Superior temporal gyrus (tissue), 1 donor: ENCODE results near the gene SERPINE2.

Source experiments
- DNase-seq: peaks from one replicate; pipeline ENCODE4 v3.0.0-alpha.2; 2016; ENCODE audit errors: extremely low spot score

SERPINE2 gene

DNA sequence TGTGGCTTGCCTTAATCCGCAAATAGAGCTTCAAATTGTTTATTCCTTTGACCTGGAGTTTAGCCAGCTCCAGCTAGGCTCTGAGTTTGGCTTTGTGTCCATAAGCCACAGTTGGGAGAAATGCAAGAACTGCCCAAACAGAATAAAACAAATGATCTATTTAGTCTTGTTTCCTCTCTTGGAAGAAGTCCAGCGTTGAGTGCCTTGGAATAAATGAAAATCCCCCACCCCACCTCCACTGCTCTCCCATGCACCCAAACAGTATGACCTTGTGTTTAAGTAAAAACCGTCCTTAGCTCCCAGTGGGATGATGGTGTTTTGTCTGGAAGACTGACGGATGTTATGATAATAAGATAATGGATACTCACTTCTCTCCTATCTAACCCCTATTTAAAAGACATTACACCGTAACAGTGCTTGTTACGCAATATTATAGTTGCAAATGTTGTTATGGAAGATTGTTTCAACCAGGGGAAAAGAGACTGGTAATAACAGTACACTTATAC is 3.2 kb upstream of the SERPINE2 start:
- peak; percentile 81 for DNase-seq

DNA sequence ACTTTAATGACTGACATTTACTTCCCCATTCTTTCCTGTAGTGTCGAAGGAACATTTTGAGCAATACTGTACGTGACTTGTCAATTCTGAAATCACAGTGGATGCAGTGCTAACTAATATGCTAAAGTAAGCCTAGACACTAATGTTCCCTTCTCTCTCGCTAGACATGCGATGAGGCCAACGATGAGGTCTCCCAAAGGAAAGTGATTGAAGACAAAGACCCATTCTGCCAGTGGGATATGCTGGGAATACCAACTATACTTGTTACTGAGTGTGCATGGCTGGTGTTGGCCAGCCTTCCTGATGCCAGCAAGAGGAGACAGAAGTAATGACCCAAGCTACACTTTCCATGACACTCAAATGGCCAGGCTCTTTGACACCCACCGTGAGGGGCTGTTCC is 2.5 kb upstream of the SERPINE2 start:
- DNase-seq: peak; percentile 81

DNA sequence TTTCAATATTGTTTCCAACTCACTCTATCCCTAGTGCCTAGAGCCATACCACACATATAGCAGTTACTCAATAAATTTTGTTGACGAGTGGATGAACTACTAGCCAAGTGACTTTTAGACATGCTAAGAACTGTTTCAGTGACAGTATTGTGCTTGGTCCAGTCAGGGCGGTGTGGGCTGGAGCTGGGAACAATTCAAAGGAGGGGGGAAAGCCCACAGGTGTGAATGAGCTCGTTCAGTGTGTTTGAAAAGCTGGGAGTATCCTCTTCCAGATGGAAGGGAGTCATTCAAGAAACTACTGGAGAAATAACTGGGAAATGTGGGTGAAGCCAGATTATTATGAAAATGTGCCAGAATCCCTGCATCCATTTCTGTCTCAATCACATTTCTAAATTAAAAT is 1.7 kb upstream of the SERPINE2 start:
- no peak for DNase-seq

- no peak for DNase-seq
Measured at GRCh38 chr2:224039770-224040440, 819 bp upstream of the SERPINE2 start.

DNA sequence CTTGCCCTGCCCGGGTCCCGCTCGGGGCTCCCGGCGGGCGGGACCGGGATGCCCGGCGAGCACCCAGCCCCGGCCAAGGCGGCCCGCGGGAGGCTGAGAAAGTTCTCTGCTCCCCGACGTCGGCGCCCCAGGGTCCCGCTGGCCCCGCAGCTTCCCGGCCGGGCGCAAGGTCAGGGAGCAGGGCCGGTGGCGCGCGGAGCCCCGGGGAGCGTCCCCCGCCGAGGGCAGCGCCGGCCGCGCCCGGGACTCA is 331 bp downstream of the SERPINE2 start:
- DNase-seq: no peak

DNA sequence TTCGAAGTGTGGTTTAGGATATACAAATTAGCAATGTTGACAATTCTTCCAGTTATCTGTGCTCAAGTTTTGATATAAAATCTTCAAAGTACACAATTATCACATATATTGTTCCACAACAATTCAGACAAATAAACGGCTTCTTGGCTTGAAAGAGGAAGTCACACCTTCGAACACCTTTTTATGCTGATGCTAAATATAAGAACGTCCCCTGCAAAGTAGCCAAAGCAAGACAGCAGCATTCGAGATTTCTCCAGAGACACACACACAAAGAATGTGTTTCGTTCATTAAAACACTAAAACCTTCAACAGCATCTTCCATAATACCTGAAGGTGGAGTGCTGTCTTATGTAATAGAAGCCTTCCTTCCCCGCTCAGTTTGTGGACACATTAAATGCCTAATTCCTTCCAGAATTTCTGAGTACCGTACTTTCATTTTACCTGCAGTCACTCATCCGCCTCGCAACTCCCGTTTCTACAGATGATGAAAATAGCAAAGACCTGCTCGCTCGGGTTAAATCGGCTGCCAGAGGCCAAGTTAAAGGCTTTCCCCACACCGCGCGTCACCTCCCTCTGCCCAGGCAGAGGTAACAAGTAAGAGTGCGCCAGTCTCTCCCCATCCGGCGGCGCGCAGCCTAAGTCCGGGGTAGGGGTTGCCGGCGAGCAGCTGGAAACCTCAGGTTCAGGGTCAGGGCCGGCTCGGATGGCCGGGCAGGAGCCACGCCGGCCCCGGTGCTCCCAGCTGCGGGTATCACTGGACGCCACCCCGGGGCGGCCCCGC is 847 bp downstream of the SERPINE2 start:
- DNase-seq: peak; percentile 40

GRCh38 chr2:224036731-224037361 is 2.2 kb downstream of the SERPINE2 start:
- DNase-seq: no peak

DNA sequence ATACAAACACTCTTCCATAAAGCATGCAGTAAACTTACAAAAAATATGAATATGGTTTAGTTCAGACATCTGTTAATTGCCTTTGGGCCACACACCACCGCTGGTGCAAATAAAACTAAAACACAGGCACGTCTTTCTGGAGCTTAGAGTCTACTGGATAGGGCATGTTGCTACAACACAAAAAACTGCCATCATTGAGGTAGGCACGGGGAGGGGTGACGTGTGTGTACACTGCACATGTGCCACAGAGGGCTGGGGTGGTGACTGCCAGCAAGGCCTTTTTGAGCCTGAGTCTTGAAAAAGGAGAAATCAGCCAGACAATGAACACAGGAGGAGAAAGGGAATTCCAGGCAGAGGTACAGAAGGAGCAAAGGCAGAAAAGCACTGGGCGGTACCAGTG is 5.1 kb downstream of the SERPINE2 start:
- no peak for DNase-seq

DNA sequence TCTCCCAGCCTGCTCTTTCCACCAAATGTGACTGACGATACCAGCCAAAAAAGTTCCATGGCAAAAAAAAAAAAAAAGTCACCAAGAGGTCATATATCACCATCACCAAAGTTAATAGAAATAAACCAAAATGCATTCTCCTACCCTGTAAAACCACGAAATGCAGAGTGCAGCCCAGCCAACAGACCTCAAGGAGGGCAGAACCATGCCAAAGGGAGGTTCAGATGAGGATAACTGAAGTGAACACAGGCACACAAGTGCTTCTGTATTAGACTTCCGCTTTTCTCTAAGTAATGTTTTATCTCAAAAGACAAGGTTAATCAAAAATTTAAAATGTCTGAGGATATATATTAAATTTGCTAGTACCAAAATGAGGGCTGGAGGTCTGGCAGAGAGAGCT is 5.5 kb downstream of the SERPINE2 start:
- no peak for DNase-seq

DNA sequence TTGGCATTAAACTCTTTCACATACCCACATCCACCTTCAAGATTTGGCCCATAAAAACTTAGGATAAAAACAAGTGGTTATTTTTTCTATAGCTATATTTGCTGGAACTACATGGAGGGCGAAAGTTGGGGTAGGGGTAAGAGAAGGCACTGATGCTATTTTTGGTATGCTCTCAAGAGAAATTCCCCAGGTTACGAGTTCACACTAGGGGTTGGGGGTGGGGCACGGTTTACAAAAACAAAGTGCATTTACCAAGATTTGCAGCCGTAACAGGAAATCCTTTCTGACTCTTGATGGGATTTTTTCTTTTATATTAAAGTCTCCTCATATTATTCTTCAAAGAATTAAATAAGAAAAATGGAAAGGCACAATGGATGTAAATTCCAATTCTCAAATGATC is 6.8 kb downstream of the SERPINE2 start:
- no peak for DNase-seq

GRCh38 chr2:224031358-224031970 is 7.6 kb downstream of the SERPINE2 start:
- no peak for DNase-seq

DNA sequence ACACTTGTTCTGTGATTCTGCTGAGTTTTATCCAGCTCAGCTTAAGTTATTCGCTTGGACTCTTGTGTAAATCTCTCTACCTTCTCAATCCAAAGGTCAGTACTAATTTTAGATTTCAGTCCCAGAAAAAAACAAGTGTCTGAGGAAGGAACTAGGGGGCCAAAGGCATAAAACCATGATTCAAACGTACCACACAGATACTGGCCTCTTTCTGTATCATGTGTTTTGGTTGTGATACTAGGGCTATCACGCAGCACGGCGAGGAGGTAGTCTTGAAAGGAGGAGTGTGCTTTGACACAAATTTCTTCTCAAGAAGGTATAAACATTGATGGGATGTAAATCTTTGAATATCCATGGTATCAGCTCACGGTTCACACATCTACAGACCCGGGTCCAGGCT is 8.3 kb downstream of the SERPINE2 start:
- DNase-seq: no peak

GRCh38 chr2:224029876-224030275 is 9.2 kb downstream of the SERPINE2 start:
- DNase-seq: no peak

DNA sequence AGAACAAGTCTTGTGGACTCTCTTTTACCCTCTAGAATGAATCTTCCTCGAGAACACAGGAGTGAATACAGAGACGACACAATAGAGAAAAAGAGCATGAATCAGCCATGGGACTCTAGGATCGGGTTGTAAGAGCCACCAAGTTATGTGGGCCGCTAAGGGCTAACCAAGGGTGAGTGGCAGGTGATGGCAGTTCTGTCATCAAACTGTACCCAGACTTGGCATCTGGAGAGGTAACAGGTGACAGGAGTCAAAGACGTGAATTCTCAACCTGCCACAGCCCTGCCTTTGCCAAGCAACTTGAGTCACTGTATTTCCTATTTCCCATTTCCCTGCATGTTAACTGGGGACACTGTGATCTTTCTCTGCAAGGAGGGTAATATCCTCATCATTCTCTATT is 11.2 kb downstream of the SERPINE2 start:
- DNase-seq: no peak

DNA sequence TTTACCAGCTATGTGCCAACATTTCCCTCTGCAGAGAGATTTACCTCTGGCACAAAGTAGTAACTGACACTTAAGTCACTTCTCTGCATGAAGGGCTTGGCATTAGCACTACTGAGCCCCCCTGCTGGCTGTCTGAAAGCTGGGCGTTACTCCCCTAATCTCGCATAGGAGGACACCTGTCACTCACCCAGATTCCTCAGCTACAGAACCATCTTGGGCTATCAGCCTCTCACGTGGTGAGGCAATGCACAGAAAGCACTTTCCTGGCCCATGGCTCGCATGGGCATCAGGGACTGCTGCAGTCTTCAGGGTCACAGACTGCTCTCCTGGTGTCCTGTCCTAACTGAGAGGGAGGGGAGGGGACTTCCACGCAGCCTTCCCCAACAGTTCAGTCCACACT is 12.0 kb downstream of the SERPINE2 start:
- no peak for DNase-seq

DNA sequence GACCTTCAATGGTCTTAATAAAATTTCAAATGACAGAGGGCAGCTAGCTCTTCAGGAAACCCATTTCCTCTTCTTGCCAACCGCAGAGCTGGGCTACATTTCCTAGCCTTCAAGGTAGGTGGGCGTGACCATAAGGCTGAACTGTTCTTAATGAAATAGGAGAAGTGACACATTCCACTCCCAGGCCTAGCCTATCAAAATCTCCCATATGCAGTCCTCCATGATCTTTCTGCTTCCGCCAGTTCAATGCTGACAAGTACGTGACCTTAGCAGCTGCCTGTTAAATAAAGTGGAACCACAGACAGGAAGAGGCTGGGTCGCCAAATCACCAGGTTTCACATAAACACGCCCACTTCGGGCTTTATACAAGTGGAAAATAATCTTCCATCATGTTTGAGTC is 13.2 kb downstream of the SERPINE2 start:
- DNase-seq: no peak

GRCh38 chr2:224024270-224024669 is 14.8 kb downstream of the SERPINE2 start:
- no peak for DNase-seq

DNA sequence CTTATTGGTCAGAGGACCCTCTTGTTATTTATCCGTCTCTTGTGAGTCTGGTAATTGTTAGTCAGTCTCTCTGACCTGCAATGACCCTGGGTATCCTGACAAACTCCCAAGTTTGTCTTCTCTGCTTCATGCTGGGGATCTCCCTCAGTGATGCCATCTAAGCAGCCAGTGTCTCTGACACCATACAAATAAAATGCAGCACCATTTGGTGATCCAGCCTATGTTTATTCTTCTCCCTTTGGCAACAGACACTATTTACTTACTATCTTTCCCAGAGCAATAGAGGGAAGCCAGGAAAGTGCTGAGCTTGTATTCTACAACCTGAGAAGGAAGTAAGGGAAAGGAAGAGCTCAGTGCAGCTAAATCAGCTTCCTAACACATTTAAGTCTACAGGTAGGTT is 15.9 kb downstream of the SERPINE2 start:
- DNase-seq: no peak

DNA sequence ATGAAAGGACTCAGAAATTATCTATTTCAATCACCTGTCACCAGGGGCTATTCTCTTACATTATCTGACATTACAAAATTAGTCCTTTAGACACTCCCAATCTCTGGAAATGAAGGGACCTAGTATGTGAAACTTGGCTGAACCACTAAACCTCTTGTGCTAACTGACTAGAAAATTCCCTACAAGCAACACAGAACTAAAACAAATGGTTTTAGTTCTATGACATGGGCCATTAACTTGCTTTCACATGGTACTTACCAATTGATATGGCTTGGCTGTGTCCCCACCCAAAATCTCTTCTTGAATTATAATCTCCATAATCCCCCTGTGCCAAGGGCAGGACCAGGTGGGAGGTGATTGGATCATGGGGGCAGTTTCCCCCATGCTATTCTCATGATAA is 16.6 kb downstream of the SERPINE2 start:
- DNase-seq: no peak

GRCh38 chr2:224020523-224020922 is 18.6 kb downstream of the SERPINE2 start:
- DNase-seq: no peak

DNA sequence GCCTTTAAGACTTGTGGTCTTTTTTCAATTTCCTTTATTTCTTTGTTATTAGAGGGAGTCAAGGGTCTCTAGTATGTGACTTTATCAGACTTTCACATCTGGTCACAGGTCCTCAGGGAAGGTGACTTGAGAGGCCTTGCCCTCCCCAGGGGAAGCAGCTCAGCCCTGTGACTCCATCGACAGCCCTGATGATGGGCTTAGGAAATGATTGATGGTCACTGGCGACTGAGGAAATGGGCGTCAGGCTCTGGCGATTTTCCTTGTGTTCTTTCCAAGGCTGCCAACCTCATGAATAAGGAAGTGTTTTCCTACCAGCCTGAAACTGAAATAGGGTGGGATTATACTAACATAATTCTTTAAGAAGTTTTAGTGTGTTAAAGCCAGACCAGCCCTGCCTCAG is 21.1 kb downstream of the SERPINE2 start:
- DNase-seq: no peak

DNA sequence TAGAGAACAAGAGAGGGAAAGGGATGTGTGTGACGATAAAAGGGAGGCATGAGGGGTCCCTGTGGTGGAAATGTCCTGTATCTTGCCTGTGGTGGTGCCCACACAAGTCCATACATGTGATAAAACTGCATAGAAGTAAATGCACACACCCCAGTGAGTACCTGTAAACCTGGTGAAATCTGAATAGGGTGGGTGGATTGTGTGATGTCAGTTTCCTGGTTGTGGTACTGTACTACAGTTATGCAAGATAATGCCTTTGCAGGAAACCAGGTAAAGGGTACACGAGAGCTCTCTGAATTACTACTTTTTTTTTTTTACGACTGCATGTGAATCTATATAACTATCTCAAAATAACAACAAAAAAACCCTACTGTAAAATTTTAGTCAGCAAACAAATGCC is 22.1 kb downstream of the SERPINE2 start:
- DNase-seq: no peak

DNA sequence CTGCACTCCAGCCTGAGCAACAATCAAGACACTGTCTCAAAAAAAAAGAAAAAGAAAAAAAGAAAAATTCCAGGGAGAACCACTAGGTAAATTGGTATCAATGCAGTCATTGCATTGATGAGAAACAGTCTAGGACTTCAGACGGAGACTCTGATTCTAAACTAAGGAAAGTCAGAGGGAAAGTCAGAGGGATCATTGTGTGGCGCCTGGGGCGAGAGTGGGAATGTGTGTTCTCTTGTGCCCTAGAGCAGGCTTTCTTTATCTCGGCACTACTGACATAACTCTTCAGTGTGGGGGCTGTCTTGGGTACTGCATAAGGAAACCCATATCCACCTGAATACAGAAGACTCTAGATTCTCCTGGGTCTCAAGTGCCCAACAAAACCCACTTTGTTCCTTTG is 24.8 kb downstream of the SERPINE2 start:
- no peak for DNase-seq
